COLO829 (cell line): ENCODE data around the gene TMEM131L.
"Not testable (repeated sequence)": the region's sequence is repeated elsewhere in the genome, so short reads cannot be mapped to it uniquely, and the experiment has no call there.

Source experiments
- DNase-seq: peaks from one replicate; pipeline ENCODE4 v3.0.0; 2012; ENCODE audit warnings: low spot score

The TMEM131L gene

GRCh38 chr4:153499005-153499404, 32.8 kb downstream of the TMEM131L start:
- DNase-seq = no peak

GRCh38 chr4:153501578-153501977, 35.4 kb downstream of the TMEM131L start:
- DNase-seq = no peak

GRCh38 chr4:153502584-153502983, 36.4 kb downstream of the TMEM131L start:
- DNase-seq = no peak

- no peak for DNase-seq
These were observed 40.5 kb downstream of the TMEM131L start for GRCh38 chr4:153506341-153507309.

DNA sequence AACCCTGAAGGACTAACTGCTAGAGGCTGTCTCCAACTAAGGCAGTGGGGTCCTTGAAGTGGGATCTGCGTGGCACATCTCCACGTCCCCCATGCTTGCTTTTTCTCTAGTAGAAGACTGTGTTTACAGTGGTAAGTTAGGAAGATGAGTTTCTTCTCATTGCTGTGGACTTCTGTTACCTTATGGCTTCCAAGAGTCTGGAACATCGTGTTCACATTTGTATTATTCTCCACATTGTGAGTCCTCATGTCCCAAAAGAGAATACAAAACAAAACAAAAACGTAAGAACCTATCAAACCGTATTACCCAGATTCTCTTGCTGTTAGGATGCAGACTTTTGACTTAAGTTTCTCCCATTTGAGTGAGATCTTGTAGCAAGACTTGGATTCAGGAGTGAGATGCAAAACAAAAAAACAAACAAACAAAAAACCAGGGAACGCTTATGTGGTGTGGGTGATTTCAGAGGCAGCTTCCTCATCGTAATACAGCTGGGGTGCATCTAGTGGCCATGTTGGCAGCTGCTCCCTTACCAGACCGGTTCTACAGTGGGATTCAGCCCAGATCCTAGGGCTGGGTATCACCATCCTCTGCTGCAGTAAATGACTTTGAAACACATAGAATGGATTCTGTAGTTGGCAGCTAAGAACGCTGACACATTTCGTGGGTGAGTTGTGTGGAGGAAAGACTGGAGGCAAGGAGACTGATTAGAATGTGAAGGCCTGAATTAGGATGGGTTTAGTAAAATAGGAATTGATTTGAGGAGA, 41.3 kb downstream of the TMEM131L start:
- DNase-seq = no peak

DNA sequence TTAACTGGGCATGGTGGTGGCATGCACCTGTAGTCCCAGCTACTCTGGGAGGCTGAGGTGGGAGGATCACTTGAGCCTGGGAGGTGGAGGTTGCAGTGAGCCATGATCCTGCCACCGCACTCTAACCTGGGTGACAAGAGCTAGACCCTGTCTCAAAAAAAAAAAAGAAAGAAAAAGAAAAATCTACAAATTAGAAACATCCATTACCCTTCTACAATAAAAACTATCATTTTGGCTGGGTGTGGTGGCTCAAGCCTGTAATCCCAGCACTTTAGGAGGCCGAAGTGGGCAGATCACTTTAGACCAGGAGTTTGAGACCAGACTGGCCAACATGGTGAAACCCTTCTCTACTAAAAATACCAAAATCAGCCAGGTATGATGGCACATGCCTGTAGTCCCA, 43.1 kb downstream of the TMEM131L start:
- not testable (repeated sequence) for DNase-seq

GRCh38 chr4:153509724-153510123, 43.6 kb downstream of the TMEM131L start:
- no peak for DNase-seq

DNA sequence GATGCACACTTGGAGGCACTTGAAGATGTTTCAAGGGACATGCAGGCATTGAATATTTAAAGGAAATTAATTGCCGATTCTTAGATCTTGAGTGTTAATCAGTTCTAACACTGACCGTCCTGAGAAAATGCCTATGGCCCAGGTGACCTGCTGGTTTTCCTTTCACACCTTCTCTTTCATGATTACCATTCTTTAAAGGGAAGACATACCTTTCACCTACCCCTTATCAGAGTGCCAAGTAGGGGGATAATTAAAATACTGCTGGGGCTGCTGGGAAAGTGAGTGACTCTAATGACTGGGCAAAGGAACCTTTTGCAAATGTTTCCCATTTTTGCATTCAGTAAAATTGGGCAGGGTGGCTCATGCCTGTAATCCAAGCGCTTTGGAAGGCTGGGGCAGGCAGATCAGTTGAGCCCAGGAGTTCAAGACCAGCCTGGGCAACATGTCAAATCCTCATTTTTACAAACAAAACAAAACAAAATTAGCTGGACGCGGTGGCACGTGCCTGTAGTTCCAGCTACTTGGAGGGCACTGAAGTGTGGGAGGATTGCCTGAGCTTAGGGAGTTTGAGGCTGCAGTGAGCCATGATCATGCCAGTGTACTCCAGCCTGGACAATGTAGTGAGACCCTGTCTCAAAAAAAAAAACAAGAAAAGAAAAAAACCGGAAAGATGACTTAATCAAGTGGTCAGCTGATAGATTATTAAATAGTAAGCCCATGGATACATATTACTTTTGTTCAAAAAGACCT, 44.3 kb downstream of the TMEM131L start:
- DNase-seq = no peak

DNA sequence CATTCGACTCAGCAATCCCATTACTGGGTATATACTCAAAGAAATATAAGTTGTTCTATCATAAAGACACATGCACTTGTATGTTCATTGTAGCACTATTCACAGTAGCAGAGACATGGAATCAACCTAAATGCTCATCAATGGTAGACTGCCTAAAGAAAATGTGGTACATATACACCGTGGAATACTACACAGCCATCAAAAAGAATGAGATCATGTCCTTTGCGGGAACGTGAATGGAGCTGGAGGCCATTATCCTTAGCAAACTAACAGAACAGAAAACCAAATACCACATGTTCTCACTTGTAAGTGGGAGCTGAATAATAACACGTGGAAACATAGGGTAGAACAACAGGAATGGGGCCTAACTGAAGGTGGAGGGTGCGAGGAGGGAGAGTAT, 44.9 kb downstream of the TMEM131L start:
- DNase-seq = no peak

- no peak for DNase-seq
These were observed 46.1 kb downstream of the TMEM131L start for GRCh38 chr4:153512162-153512852.

DNA sequence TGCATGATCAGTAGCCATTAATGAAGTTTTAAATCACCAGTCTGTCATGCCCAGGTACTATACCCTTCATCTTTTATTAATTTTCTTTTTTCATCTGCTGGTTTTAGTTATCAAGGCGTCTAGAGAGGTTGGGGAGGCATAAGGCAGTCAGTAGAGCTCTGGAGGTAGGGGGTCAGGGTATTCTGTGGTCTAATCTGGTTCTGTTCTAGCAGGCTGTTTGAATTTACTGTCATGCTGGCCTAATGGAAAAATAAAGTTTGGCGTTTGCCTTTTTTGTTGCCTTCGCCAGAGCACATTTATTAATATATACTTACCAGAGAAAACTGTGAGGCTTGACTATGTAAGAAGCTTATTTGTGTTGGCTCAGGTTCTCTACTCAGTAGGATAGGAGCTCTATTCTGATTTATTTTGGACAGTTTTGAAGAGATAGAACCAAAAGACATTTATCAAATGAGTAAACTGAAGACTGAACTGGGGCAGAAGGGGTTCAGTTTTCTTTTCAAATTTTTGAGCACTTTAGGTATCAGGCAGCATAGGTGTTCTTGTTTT, 46.9 kb downstream of the TMEM131L start:
- DNase-seq = no peak

DNA sequence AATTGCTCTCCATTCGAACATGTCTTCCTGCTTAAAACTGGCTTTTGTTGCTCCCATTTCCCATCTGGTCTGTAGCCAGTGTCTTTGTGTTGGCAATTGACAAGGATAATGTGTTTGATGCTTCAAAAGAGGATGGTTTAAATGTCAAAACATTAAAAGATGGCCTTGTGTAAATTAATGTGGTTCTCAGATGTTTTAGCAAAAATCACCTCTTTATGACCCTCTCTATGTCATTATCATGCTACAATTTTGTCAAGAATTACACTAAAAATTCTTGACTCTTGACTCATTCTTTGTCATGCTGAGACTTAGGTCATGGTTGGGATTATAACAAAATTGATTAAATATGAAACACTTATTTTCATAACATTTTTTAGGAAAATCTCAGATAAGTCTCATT, 47.4 kb downstream of the TMEM131L start:
- DNase-seq = no peak

DNA sequence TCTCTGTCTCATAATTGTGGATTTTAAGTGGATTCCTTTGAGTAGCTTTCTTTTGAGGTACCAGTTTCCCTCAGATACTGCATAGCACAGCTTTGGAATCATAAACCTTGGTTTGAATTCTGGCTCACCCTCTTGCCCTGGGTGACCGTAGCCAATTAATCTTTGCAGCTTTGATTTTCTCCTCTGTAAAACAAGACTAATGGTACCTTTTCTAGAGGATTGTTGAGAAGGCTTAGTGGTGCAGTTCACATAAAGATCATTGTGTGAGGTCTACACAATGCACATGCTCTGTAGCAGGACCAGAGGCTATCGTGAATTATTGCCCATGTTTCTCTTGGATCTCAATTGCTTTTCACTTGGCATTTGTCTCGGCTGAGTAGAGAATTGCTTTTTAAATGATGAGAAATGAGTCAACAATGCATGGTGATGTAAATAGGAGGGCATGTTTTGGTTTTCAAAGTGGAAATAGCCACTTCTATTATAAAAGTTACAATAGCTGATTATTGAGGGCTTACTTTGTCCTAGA, 47.9 kb downstream of the TMEM131L start:
- DNase-seq = no peak

GRCh38 chr4:153514688-153515426, 48.7 kb downstream of the TMEM131L start:
- no peak for DNase-seq

GRCh38 chr4:153517159-153517558, 51.0 kb downstream of the TMEM131L start:
- no peak for DNase-seq

GRCh38 chr4:153518001-153518400, 51.8 kb downstream of the TMEM131L start:
- no peak for DNase-seq

GRCh38 chr4:153518637-153519389, 52.7 kb downstream of the TMEM131L start:
- DNase-seq = no peak

DNA sequence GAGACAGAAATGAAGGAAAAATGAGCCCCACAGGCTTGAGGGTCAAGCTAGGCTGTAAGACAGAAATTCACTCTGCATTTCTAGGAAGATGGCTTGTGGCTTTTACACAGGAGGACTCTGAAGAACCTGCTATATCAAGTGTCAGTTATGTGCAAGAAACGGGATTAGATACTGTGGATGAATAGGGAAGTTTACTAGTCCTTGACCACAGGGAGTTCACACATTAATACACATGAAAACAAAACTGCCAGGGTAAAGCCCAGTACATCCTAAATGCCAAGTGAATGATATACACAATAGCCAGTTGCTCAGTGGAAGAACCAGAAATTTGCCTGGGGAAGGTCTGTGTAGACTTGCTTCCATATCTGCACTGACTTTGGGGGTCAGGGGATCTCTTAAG, 53.5 kb downstream of the TMEM131L start:
- DNase-seq = no peak

- DNase-seq = no peak
These were observed 54.1 kb downstream of the TMEM131L start for GRCh38 chr4:153520227-153520626.
